Chondrocyte (in vitro differentiated cells): ENCODE data around the gene RAP1GAP. TPM values are rescaled to one million over a fixed set of nuclear protein-coding genes. Genes with fewer than 3 reads are reported as not detected.

Experiments
- DNase-seq: peaks from one replicate; pipeline ENCODE4 v3.0.0; 2021; ENCODE audit warnings: mixed read lengths, low spot score
- H3K27ac Mint-ChIP-seq: one replicate; pipeline ENCODE4 v1.8.0; 2021; ENCODE audit warnings: mild to moderate bottlenecking, moderate library complexity, mixed read lengths; ENCODE audit not compliant: unreplicated experiment
- H3K27me3 Mint-ChIP-seq: 2 replicates; pipeline ENCODE4 v1.8.0; 2021; ENCODE audit warnings: low read depth, mixed read lengths
- H3K36me3 Mint-ChIP-seq: 2 replicates; pipeline ENCODE4 v1.8.0; 2021; ENCODE audit warnings: low read depth, mixed read lengths
- H3K4me1 Mint-ChIP-seq: 2 replicates; pipeline ENCODE4 v1.8.0; 2021; ENCODE audit warnings: low read depth, mild to moderate bottlenecking, mixed read lengths
- H3K4me3 Mint-ChIP-seq: one replicate; pipeline ENCODE4 v1.8.0; 2021; ENCODE audit warnings: mild to moderate bottlenecking, moderate library complexity, mixed read lengths; ENCODE audit not compliant: unreplicated experiment
- H3K9me3 Mint-ChIP-seq: 2 replicates; pipeline ENCODE4 v1.8.0; 2021; ENCODE audit warnings: low read depth, mixed read lengths
- CTCF ChIP-seq: fragments of 200-600 bp; sonication (generic); IDR thresholded peaks from 2 replicates; pipeline ENCODE4 v1.5.0; 2021; ENCODE audit warnings: antibody characterized with exemption, mild to moderate bottlenecking, moderate library complexity
- total RNA-seq: library from RNA; stranded (reverse); gene quantifications from 3 replicates; pipeline ENCODE4 v1.2.1, GENCODE V29; 2021

RAP1GAP gene
- total RNA-seq, 1 donor from 2014 or later = 1.8 TPM

GRCh38 chr1:21559788-21560567 is 109.2 kb downstream of the RAP1GAP start:
- no peak for DNase-seq
- peaks cover 5% of the 10 kb centered on the region for H3K4me1 Mint-ChIP-seq
- H3K4me3 Mint-ChIP-seq = no peak overlapping the region
- no peak overlapping the region for H3K27ac Mint-ChIP-seq
- H3K9me3 Mint-ChIP-seq = no peaks in the 10 kb centered on the region
- H3K36me3 Mint-ChIP-seq = peaks cover 2% of the 10 kb centered on the region
- no peaks in the 10 kb centered on the region for H3K27me3 Mint-ChIP-seq
- TF ChIP-seq CTCF = no peak

DNA sequence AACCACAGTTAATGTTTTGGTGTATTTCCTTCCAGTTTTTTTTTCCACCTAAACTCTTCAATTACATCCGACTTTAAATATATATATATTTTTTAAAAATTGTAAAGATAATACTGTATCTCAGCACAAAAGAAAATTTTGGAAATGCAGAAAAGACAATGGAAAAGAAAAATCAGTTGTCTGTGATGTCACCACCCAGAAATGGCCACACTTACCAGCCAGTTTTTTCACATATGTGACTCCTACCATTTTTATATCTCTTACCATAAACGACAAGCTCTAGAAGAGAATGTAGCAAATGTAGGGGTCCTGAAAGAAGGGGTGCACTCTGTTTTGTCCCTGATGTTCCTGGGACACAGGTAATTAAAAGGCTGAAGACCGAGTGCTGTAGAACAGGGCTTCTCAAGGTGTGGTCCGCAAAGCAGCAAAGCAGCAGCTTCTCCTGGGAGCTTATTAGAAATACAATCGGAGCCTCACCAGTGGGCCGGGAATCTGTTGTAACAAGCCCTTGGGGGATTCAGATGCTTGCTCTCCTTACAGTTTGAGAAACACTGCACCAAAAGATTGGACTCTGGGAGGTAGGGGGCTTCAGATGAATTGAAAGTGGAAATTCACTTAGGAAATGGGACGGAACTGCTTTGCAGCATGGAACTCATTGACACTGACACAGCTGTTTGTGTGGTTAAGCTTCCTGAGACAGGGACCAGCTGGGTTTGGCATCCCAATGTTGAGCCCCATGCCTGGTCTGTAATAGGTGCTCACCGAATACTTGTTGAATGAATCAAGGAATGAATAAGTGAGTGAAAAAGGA is 115.8 kb downstream of the RAP1GAP start:
- peaks cover 26% of the 10 kb centered on the region for H3K4me1 Mint-ChIP-seq
- no peak for DNase-seq
- no peak overlapping the region for H3K4me3 Mint-ChIP-seq

DNA sequence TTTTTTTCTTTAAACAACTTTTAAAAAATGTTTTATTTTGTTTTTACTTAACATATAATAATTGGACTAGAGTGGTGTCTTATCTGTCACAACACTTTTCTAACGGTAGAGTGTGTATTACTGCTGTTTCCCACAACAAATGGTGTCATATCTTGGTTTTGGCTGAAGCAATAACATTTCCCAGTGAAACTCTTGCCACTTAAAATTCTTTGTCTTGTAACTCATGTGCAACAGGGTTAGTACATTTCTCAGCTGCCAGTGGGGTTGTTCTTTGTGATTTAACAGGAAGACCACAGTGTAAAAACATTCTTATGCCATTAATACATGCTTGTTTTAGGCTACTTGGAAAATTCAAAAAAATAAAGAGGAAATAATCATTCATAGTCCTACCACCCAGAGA is 116.4 kb downstream of the RAP1GAP start:
- peak; percentile 40 for TF ChIP-seq CTCF
- DNase-seq = no peak
- peaks cover 26% of the 10 kb centered on the region for H3K4me1 Mint-ChIP-seq
- peaks cover 2% of the 10 kb centered on the region for H3K36me3 Mint-ChIP-seq
- no peaks in the 10 kb centered on the region for H3K9me3 Mint-ChIP-seq
- H3K4me3 Mint-ChIP-seq = no peak overlapping the region
- H3K27ac Mint-ChIP-seq = peak overlapping the region; percentile 91
- H3K27me3 Mint-ChIP-seq = no peaks in the 10 kb centered on the region

More for the DNA sequence above, 115.8 kb downstream of the RAP1GAP start:
- Mint-ChIP-seq H3K9me3 (no peaks in the 10 kb centered on the region), H3K27me3 (no peaks in the 10 kb centered on the region), H3K27ac (peak overlapping the region; percentile 91), H3K36me3 (peaks cover 2% of the 10 kb centered on the region)
- TF ChIP-seq CTCF = no peak

DNA sequence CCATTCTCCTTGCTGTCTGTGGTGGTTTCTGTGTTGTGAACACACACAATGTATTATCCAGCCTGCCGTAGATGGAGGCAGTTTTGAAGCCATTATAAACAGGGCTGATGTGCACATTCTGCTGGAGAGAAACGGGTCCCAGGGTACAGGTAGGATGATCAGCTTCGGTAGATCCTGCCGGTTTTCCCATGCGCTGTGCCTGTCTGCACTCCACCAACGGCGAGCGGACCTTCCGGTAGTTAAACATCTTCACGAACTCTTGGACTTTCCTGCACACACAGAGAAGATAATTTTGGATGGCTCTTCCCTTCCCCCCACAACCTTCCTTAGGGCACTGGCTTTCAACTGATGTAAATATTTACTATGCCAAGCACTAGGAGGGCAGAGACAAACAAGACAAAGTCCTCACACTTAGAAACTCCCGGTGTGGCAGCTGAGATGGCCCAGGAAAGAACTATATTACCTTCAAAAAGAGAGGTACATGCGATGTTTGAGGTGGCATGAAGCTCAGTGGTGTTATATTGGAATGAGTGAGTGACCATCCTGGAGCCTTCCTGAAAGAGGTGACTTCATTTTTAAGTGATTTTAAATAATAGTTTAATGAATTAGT is 118.2 kb downstream of the RAP1GAP start:
- peaks cover 26% of the 10 kb centered on the region for H3K4me1 Mint-ChIP-seq
- H3K27me3 Mint-ChIP-seq = no peaks in the 10 kb centered on the region
- H3K4me3 Mint-ChIP-seq = no peak overlapping the region
- H3K36me3 Mint-ChIP-seq = no peaks in the 10 kb centered on the region
- H3K27ac Mint-ChIP-seq = no peak overlapping the region
- H3K9me3 Mint-ChIP-seq = no peaks in the 10 kb centered on the region
- TF ChIP-seq CTCF = no peak
- no peak for DNase-seq

- Mint-ChIP-seq H3K4me3 (no peak overlapping the region), H3K27ac (no peak overlapping the region), H3K27me3 (no peaks in the 10 kb centered on the region), H3K9me3 (no peaks in the 10 kb centered on the region), H3K36me3 (no peaks in the 10 kb centered on the region), H3K4me1 (peaks cover 26% of the 10 kb centered on the region)
- DNase-seq = no peak
- TF ChIP-seq CTCF = no peak
These were observed 119.1 kb downstream of the RAP1GAP start for GRCh38 chr1:21550097-21550496.
